Fibroblast of lung (primary cell): ENCODE measurements around the gene FBXL17. TPM values are rescaled to one million over a fixed set of nuclear protein-coding genes. Genes with fewer than 3 reads are reported as not detected.

ENCODE experiments used
- DNase-seq, 2 donors: peaks; one replicate each; pipeline versions ENCODE4 v3.0.0 to v3.0.0-alpha.2; 2010; ENCODE audit warnings: low read depth in 2 of 2
- H2AFZ ChIP-seq: 2 replicates; pipeline ENCODE4 v1.5.1; 2012; ENCODE audit warnings: low read length, control low read depth, inconsistent platforms
- H3K27ac ChIP-seq: 2 replicates; pipeline ENCODE4 v1.5.1; 2011; ENCODE audit warnings: low read length, control low read depth; ENCODE audit not compliant: insufficient read depth
- H3K27me3 ChIP-seq: 2 replicates; pipeline ENCODE4 v1.5.1; 2011; ENCODE audit warnings: mild to moderate bottlenecking, low read length; ENCODE audit not compliant: control insufficient read depth, insufficient read depth
- H3K36me3 ChIP-seq: 2 replicates; pipeline ENCODE4 v1.5.1; 2011; ENCODE audit warnings: low read length; ENCODE audit not compliant: control insufficient read depth, insufficient read depth
- H3K4me1 ChIP-seq: 2 replicates; pipeline ENCODE4 v1.5.1; 2011; ENCODE audit warnings: low read length; ENCODE audit not compliant: control insufficient read depth, insufficient read depth; ENCODE audit errors: extremely low read depth
- H3K4me2 ChIP-seq: 2 replicates; pipeline ENCODE4 v1.5.1; 2011; ENCODE audit warnings: low read length, control low read depth; ENCODE audit not compliant: insufficient read depth; ENCODE audit errors: extremely low read depth
- H3K4me3 ChIP-seq, 4 experiments: fragments of 200-600 bp in 1 of 4; sonication (generic) in 1 of 4; replicated peaks in 1 of 4; 2 replicates each; pipeline ENCODE4 v1.5.1; 2011 to 2016; ENCODE audit warnings: low read length in 4 of 4, low read depth in 3 of 4, mild to moderate bottlenecking in 3 of 4, control low read depth in 2 of 4, inconsistent platforms in 1 of 4, mixed read lengths in 1 of 4; ENCODE audit not compliant: insufficient read depth in 1 of 4; ENCODE audit errors: control extremely low read depth in 1 of 4
- H3K79me2 ChIP-seq: 2 replicates; pipeline ENCODE4 v1.5.1; 2012; ENCODE audit warnings: mild to moderate bottlenecking, low read length, inconsistent platforms; ENCODE audit not compliant: control insufficient read depth, insufficient read depth
- H3K9ac ChIP-seq: 2 replicates; pipeline ENCODE4 v1.5.1; 2011; ENCODE audit warnings: mild to moderate bottlenecking, low read length, control low read depth; ENCODE audit not compliant: insufficient read depth
- H3K9me3 ChIP-seq: 2 replicates; pipeline ENCODE4 v1.5.1; 2012; ENCODE audit warnings: low read depth, low read length; ENCODE audit not compliant: control insufficient read depth, insufficient read depth
- H4K20me1 ChIP-seq: 2 replicates; pipeline ENCODE4 v1.5.1; 2011; ENCODE audit warnings: low read length; ENCODE audit not compliant: control insufficient read depth, insufficient read depth; ENCODE audit errors: extremely low read depth
- EZH2 ChIP-seq: IDR thresholded peaks from 2 replicates; pipeline ENCODE4 v1.5.1; 2012; ENCODE audit warnings: low read length, control low read depth, mild to moderate bottlenecking; ENCODE audit errors: missing control alignments
- polyA plus RNA-seq, 2 donors: library from polyadenylated mRNA; depleted of rRNA in 1 of 2; stranded (reverse) in 1 of 2; unstranded in 1 of 2; fragments of >200 nt; gene quantifications; 2 replicates each; pipeline ENCODE4 v1.2.1, GENCODE V29; 2011 to 2012; ENCODE audit warnings: missing spikeins in 1 of 2
- total RNA-seq: library from RNA; depleted of rRNA; stranded (reverse); fragments of >200 nt; gene quantifications from 2 replicates; pipeline ENCODE4 v1.2.1, GENCODE V29; 2014
- TF ChIP-seq, protein P1 (sequence below), 2 donors: IDR thresholded peaks in 1 of 2; conservative IDR thresholded peaks in 1 of 2; 1 replicate in 1 of 2; 2 replicates in 1 of 2; pipeline ENCODE4 v1.5.1; 2011 to 2012; ENCODE audit warnings: low read length in 2 of 2, control low read depth in 1 of 2, inconsistent platforms in 1 of 2, low read depth in 1 of 2, mild to moderate bottlenecking in 1 of 2

FBXL17 gene
- total and polyA plus RNA-seq, 2 donors (not counting 1 experiment from before 2014, with no cell fraction given): 7.1 to 8.3 TPM

DNA sequence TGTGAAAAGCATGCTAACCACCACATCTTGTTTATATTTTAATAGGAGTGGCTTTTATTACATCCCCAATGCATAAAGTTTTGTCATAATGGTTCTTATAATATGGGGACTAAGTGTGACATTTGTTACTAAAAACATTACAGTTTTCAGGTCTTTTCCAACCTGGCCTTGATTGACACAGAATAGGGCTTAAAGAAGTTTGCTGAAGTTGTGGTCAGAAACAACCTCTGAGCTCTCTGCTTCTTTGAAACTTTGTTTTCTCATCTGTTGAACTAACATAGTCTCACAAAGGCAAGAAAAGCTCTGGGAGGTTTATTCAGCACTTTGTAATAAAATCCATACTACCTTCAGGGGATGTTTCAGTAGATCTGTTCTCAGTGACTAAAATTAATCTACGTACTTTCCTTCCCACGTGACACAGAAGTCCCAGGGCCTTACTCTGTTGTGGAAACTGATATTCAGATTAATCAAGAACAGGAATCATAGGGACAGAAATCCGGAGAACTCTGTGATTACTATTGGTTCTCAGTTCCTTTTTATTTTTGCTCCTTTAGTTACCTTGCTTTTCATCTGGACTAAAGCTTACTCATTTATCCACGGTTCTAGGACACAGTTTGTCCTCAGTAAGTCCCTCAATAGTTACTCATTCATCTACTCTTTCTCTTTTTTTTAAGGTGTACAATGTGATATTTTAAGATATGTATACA is 422.2 kb downstream of the FBXL17 start:
- no peak overlapping the region for H3K4me3 ChIP-seq
- no peaks in the 10 kb centered on the region for H3K36me3 ChIP-seq
- no peak overlapping the region for H3K4me2 ChIP-seq
- no peaks in the 10 kb centered on the region for H3K4me1 ChIP-seq
- no peak overlapping the region for H2AFZ ChIP-seq
- H4K20me1 ChIP-seq: no peaks in the 10 kb centered on the region
- no peak for DNase-seq
- TF ChIP-seq, protein P1, sequence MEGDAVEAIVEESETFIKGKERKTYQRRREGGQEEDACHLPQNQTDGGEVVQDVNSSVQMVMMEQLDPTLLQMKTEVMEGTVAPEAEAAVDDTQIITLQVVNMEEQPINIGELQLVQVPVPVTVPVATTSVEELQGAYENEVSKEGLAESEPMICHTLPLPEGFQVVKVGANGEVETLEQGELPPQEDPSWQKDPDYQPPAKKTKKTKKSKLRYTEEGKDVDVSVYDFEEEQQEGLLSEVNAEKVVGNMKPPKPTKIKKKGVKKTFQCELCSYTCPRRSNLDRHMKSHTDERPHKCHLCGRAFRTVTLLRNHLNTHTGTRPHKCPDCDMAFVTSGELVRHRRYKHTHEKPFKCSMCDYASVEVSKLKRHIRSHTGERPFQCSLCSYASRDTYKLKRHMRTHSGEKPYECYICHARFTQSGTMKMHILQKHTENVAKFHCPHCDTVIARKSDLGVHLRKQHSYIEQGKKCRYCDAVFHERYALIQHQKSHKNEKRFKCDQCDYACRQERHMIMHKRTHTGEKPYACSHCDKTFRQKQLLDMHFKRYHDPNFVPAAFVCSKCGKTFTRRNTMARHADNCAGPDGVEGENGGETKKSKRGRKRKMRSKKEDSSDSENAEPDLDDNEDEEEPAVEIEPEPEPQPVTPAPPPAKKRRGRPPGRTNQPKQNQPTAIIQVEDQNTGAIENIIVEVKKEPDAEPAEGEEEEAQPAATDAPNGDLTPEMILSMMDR (conservative IDR thresholded peaks at IDR 0.05 in 1 of 2, IDR thresholded peaks at IDR 0.05 in 1 of 2; ENCODE audit: low read depth in 1 of 2, low read length in 2 of 2): no peak
- no peak for TF ChIP-seq EZH2
- H3K9ac ChIP-seq: no peak overlapping the region
- H3K79me2 ChIP-seq: no peaks in the 10 kb centered on the region
- H3K9me3 ChIP-seq: no peaks in the 10 kb centered on the region
- no peaks in the 10 kb centered on the region for H3K27me3 ChIP-seq
- no peak overlapping the region for H3K27ac ChIP-seq

DNA sequence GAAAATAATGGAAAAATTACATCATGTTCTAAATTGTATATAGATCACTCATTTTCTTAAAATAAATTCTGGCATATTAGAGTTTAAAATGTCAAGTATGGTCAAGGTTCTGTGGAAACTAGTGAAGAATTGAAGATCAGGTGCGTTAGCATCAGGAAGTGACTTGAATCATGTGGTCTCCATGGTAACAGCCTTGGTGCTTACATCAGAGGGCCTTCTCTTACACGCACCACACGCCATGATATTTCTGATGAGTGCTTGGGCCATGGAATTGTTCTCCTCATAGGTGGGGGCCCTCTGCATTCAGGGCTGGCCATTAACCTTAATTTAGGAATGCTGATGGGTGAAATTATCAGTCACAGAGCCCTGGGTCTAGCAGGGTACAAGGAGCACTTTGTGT is 423.0 kb downstream of the FBXL17 start:
- Histone ChIP-seq H3K9me3 (no peaks in the 10 kb centered on the region), H3K4me2 (no peak overlapping the region), H2AFZ (no peak overlapping the region), H3K27me3 (no peaks in the 10 kb centered on the region), H3K9ac (no peak overlapping the region), H3K4me3 (no peak overlapping the region), H3K4me1 (no peaks in the 10 kb centered on the region), H4K20me1 (no peaks in the 10 kb centered on the region), H3K27ac (no peak overlapping the region), H3K36me3 (no peaks in the 10 kb centered on the region), H3K79me2 (no peaks in the 10 kb centered on the region)
- no peak for DNase-seq
- TF ChIP-seq, protein P1 (conservative IDR thresholded peaks at IDR 0.05 in 1 of 2, IDR thresholded peaks at IDR 0.05 in 1 of 2; ENCODE audit: low read depth in 1 of 2, low read length in 2 of 2): no peak
- TF ChIP-seq EZH2: no peak

DNA sequence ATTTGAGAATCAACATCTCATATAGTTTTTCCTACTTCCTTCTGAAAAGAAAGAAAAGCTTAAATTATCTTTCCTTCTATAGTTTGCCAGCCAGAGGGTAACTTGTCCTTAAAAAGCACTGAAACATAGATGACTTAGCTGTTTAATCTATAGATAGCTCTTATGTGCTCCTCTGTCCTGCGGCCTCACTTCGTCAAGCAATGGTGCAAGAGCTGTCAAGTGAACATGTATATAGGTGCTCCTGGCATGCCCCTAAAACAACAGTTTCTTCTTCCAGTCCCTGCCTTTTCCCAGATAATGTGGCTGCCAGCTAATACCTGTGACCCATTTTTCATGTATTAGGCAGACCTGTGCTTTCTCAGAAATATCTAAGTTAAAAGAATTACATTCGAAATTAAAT is 423.5 kb downstream of the FBXL17 start:
- H3K36me3 ChIP-seq: no peaks in the 10 kb centered on the region
- no peaks in the 10 kb centered on the region for H3K4me1 ChIP-seq
- no peak overlapping the region for H3K4me2 ChIP-seq
- no peaks in the 10 kb centered on the region for H3K9me3 ChIP-seq
- H3K79me2 ChIP-seq: no peaks in the 10 kb centered on the region
- no peak overlapping the region for H3K4me3 ChIP-seq
- DNase-seq: no peak
- TF ChIP-seq EZH2: no peak
- TF ChIP-seq, protein P1 (conservative IDR thresholded peaks at IDR 0.05 in 1 of 2, IDR thresholded peaks at IDR 0.05 in 1 of 2; ENCODE audit: low read depth in 1 of 2, low read length in 2 of 2): no peak
- no peaks in the 10 kb centered on the region for H3K27me3 ChIP-seq
- no peaks in the 10 kb centered on the region for H4K20me1 ChIP-seq
- no peak overlapping the region for H3K27ac ChIP-seq
- no peak overlapping the region for H3K9ac ChIP-seq
- H2AFZ ChIP-seq: no peak overlapping the region
